Glomerular visceral epithelial cell (primary cell): Measurements from ENCODE around the gene IMMP2L.
A peak's percentile ranks its signal among the peaks of the same experiment; 100 is the strongest.
"Not testable (repeated sequence)": the region's sequence is repeated elsewhere in the genome, so short reads cannot be mapped to it uniquely, and the experiment has no call there.

ENCODE experiments used
- DNase-seq: peaks from one replicate; pipeline ENCODE4 v3.0.0-alpha.2; 2016; ENCODE audit errors: extremely low spot score

The IMMP2L gene

GRCh38 chr7:111460695-111461094 is 101.6 kb downstream of the IMMP2L start:
- no peak for DNase-seq

GRCh38 chr7:111459757-111460280 is 102.5 kb downstream of the IMMP2L start:
- DNase-seq: no peak

GRCh38 chr7:111459065-111459756 is 103.1 kb downstream of the IMMP2L start:
- no peak for DNase-seq

GRCh38 chr7:111450705-111451104 is 111.6 kb downstream of the IMMP2L start:
- DNase-seq: not testable (repeated sequence)

GRCh38 chr7:111447502-111447901 is 114.8 kb downstream of the IMMP2L start:
- DNase-seq: not testable (repeated sequence)

GRCh38 chr7:111439977-111440376 is 122.3 kb downstream of the IMMP2L start:
- DNase-seq: no peak

GRCh38 chr7:111438369-111439289 is 123.7 kb downstream of the IMMP2L start:
- peak; percentile 10 for DNase-seq

- no peak for DNase-seq
Observed at GRCh38 chr7:111437736-111438135, 124.6 kb downstream of the IMMP2L start.

GRCh38 chr7:111436608-111437007 is 125.7 kb downstream of the IMMP2L start:
- no peak for DNase-seq

- DNase-seq: no peak
Observed at GRCh38 chr7:111433426-111433825, 128.9 kb downstream of the IMMP2L start.

- no peak for DNase-seq
Observed at GRCh38 chr7:111429781-111430180, 132.5 kb downstream of the IMMP2L start.

- peak; percentile 23 for DNase-seq
Observed at GRCh38 chr7:111424768-111425167, 137.5 kb downstream of the IMMP2L start.

- no peak for DNase-seq
Observed at GRCh38 chr7:111414374-111414773, 147.9 kb downstream of the IMMP2L start.

- no peak for DNase-seq
Observed at GRCh38 chr7:111413739-111414138, 148.6 kb downstream of the IMMP2L start.

GRCh38 chr7:111410899-111411298 is 151.4 kb downstream of the IMMP2L start:
- DNase-seq: no peak

GRCh38 chr7:111409714-111410422 is 152.4 kb downstream of the IMMP2L start:
- DNase-seq: no peak

GRCh38 chr7:111408724-111409123 is 153.6 kb downstream of the IMMP2L start:
- DNase-seq: no peak

GRCh38 chr7:111407258-111407657 is 155.0 kb downstream of the IMMP2L start:
- no peak for DNase-seq

GRCh38 chr7:111405621-111406020 is 156.7 kb downstream of the IMMP2L start:
- no peak for DNase-seq

GRCh38 chr7:111401516-111401915 is 160.8 kb downstream of the IMMP2L start:
- no peak for DNase-seq

GRCh38 chr7:111400088-111400487 is 162.2 kb downstream of the IMMP2L start:
- no peak for DNase-seq

GRCh38 chr7:111394891-111395290 is 167.4 kb downstream of the IMMP2L start:
- no peak for DNase-seq
